ENCODE data around the gene UGCG. TPM values are rescaled to one million over a fixed set of nuclear protein-coding genes. Genes with fewer than 3 reads are reported as not detected.

Gene UGCG
- total and polyA plus RNA-seq, 9 of the 15 experiments (the other 6 are each of a cell fraction or from before 2014, with no cell fraction given) = 20.0 to 40.3 (median 29.2) TPM

DNA sequence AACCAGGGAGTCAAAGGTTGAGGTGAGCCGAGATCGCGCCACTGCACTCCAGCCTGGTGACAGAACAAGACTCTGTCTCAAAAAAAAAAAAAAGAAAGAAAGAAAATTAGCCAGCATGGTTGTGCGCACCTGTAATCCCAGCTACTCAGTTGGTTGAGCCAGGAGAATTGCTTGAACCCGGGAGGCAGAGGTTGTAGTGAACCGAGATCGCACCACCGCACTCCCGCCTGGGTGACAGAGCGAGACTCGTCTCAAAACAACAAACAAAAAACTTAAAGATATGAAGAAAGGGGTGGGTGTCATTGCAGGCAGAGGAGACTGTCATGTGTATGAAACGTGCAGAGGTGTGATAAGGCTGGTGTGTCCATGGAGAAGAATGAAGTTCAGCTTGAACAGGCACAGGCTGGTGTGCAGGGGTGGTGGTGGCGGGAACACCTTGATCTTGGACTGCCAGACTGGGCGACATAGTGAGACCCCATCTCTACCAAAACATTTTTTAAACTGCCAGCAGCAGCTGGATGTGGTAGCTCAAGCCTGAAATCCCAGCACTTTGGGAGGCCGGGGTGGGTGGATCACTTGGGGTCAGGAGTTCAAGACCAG lies 69.6 kb downstream of the UGCG start (continued):
- TF ChIP-seq, protein P1, sequence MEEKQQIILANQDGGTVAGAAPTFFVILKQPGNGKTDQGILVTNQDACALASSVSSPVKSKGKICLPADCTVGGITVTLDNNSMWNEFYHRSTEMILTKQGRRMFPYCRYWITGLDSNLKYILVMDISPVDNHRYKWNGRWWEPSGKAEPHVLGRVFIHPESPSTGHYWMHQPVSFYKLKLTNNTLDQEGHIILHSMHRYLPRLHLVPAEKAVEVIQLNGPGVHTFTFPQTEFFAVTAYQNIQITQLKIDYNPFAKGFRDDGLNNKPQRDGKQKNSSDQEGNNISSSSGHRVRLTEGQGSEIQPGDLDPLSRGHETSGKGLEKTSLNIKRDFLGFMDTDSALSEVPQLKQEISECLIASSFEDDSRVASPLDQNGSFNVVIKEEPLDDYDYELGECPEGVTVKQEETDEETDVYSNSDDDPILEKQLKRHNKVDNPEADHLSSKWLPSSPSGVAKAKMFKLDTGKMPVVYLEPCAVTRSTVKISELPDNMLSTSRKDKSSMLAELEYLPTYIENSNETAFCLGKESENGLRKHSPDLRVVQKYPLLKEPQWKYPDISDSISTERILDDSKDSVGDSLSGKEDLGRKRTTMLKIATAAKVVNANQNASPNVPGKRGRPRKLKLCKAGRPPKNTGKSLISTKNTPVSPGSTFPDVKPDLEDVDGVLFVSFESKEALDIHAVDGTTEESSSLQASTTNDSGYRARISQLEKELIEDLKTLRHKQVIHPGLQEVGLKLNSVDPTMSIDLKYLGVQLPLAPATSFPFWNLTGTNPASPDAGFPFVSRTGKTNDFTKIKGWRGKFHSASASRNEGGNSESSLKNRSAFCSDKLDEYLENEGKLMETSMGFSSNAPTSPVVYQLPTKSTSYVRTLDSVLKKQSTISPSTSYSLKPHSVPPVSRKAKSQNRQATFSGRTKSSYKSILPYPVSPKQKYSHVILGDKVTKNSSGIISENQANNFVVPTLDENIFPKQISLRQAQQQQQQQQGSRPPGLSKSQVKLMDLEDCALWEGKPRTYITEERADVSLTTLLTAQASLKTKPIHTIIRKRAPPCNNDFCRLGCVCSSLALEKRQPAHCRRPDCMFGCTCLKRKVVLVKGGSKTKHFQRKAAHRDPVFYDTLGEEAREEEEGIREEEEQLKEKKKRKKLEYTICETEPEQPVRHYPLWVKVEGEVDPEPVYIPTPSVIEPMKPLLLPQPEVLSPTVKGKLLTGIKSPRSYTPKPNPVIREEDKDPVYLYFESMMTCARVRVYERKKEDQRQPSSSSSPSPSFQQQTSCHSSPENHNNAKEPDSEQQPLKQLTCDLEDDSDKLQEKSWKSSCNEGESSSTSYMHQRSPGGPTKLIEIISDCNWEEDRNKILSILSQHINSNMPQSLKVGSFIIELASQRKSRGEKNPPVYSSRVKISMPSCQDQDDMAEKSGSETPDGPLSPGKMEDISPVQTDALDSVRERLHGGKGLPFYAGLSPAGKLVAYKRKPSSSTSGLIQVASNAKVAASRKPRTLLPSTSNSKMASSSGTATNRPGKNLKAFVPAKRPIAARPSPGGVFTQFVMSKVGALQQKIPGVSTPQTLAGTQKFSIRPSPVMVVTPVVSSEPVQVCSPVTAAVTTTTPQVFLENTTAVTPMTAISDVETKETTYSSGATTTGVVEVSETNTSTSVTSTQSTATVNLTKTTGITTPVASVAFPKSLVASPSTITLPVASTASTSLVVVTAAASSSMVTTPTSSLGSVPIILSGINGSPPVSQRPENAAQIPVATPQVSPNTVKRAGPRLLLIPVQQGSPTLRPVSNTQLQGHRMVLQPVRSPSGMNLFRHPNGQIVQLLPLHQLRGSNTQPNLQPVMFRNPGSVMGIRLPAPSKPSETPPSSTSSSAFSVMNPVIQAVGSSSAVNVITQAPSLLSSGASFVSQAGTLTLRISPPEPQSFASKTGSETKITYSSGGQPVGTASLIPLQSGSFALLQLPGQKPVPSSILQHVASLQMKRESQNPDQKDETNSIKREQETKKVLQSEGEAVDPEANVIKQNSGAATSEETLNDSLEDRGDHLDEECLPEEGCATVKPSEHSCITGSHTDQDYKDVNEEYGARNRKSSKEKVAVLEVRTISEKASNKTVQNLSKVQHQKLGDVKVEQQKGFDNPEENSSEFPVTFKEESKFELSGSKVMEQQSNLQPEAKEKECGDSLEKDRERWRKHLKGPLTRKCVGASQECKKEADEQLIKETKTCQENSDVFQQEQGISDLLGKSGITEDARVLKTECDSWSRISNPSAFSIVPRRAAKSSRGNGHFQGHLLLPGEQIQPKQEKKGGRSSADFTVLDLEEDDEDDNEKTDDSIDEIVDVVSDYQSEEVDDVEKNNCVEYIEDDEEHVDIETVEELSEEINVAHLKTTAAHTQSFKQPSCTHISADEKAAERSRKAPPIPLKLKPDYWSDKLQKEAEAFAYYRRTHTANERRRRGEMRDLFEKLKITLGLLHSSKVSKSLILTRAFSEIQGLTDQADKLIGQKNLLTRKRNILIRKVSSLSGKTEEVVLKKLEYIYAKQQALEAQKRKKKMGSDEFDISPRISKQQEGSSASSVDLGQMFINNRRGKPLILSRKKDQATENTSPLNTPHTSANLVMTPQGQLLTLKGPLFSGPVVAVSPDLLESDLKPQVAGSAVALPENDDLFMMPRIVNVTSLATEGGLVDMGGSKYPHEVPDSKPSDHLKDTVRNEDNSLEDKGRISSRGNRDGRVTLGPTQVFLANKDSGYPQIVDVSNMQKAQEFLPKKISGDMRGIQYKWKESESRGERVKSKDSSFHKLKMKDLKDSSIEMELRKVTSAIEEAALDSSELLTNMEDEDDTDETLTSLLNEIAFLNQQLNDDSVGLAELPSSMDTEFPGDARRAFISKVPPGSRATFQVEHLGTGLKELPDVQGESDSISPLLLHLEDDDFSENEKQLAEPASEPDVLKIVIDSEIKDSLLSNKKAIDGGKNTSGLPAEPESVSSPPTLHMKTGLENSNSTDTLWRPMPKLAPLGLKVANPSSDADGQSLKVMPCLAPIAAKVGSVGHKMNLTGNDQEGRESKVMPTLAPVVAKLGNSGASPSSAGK (IDR thresholded peaks at IDR 0.05) = peak; percentile 93
- TF ChIP-seq NCOR1 (IDR thresholded peaks at IDR 0.05) = peak; percentile 62
- 0 out of 2 replicates have a peak, but pooled peaks have one; percentile 22 for TF ChIP-seq GABPB1 (CRISPR knock-in tag; IDR thresholded peaks at IDR 0.05)
- no peak for TF ChIP-seq U2AF2 (optimal IDR thresholded peaks at IDR 0.05; ENCODE audit: low read depth, low read length)
- TF ChIP-seq MTA1 (IDR thresholded peaks at IDR 0.05; ENCODE audit: borderline replicate concordance) = 0 out of 2 replicates have a peak, but pooled peaks have one; percentile 28
- peak; percentile 91 for TF ChIP-seq ZNF121 (CRISPR knock-in tag; conservative IDR thresholded peaks at IDR 0.05)
- TF ChIP-seq, protein P2, sequence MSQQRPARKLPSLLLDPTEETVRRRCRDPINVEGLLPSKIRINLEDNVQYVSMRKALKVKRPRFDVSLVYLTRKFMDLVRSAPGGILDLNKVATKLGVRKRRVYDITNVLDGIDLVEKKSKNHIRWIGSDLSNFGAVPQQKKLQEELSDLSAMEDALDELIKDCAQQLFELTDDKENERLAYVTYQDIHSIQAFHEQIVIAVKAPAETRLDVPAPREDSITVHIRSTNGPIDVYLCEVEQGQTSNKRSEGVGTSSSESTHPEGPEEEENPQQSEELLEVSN (IDR thresholded peaks at IDR 0.05; ENCODE audit: borderline replicate concordance in 1 of 2, extremely low read depth in 1 of 2, insufficient read depth in 1 of 2, insufficient read length in 1 of 2, low read depth in 1 of 2, low read length in 1 of 2, poor library complexity in 1 of 2, severe bottlenecking in 1 of 2) = peak in 1 of 2 experiments; percentile 38
- TF ChIP-seq FOXP1 (CRISPR knock-in tag; IDR thresholded peaks at IDR 0.05) = 0 out of 2 replicates have a peak, but pooled peaks have one; percentile 57
- TF ChIP-seq TEAD4 (IDR thresholded peaks at IDR 0.05; ENCODE audit: low read length) = peak; percentile 66
- no peak for TF ChIP-seq TEAD4 (CRISPR knock-in tag; IDR thresholded peaks at IDR 0.05; ENCODE audit: borderline replicate concordance)
- TF ChIP-seq KDM1A (IDR thresholded peaks at IDR 0.05) = peak; percentile 7 to 47; a peak in 2 of 4 replicates
- no peak for TF ChIP-seq RNF2 (IDR thresholded peaks at IDR 0.05)
- TF ChIP-seq ZNF133 (CRISPR knock-in tag; IDR thresholded peaks at IDR 0.05) = no peak
